SK-N-SH (cell line): Measurements from ENCODE around the gene SMOC1. TPM values are rescaled to one million over a fixed set of nuclear protein-coding genes. Genes with fewer than 3 reads are reported as not detected.

Experiments used
- CTCF ChIA-PET: fragments of 300-600, 350-600 bp; formaldehyde crosslinking; extraction: SDS; loops from one replicate; lab custom pipeline; 2021; lab: Yijun Ruan, JAX
- POLR2A ChIA-PET: fragments of 350-600 bp; sonication (Branson Sonifier 250); formaldehyde crosslinking; extraction: SDS; loops from one replicate; lab custom pipeline; 2020; ENCODE audit warnings: antibody characterized with exemption, inconsistent platforms; lab: Yijun Ruan, JAX
- DNase-seq: peaks from one replicate; pipeline ENCODE4 v3.0.0; 2012
- H2AFZ ChIP-seq: fragments of 200-600 bp; sonication (generic); 2 replicates; pipeline ENCODE4 v1.8.1; 2016; ENCODE audit warnings: antibody characterized with exemption, mild to moderate bottlenecking, low read depth
- H3F3A ChIP-seq: fragments of 200-600 bp; sonication (generic); replicated peaks from 2 replicates; pipeline ENCODE3; 2016; ENCODE audit warnings: antibody characterized with exemption, mild to moderate bottlenecking; ENCODE audit not compliant: insufficient read depth
- H3K27ac ChIP-seq, 2 experiments: fragments of 200-500 bp in 1 of 2; fragments of 200-600 bp in 1 of 2; sonication (Bioruptor generic) in 1 of 2; sonication (generic), shearing (Covaris generic) in 1 of 2; 2 replicates each; pipeline versions ENCODE4 v1.5.1 to v1.6.1; 2014 to 2016; ENCODE audit warnings: low read depth in 2 of 2, inconsistent platforms in 1 of 2, low read length in 1 of 2, mild to moderate bottlenecking in 1 of 2, mixed read lengths in 1 of 2
- H3K27me3 ChIP-seq: fragments of 200-600 bp; sonication (generic), shearing (Covaris generic); 2 replicates; pipeline ENCODE4 v1.6.1; 2016; ENCODE audit warnings: mixed run types; ENCODE audit not compliant: insufficient read depth
- H3K36me3 ChIP-seq, 2 experiments: fragments of 200-500 bp in 1 of 2; fragments of 200-600 bp in 1 of 2; sonication (Bioruptor generic) in 1 of 2; sonication (generic) in 1 of 2; replicated peaks in 1 of 2; 2 replicates each; pipeline versions ENCODE3 to v1.5.1; 2014 to 2016; ENCODE audit warnings: low read length in 1 of 2, mild to moderate bottlenecking in 1 of 2; ENCODE audit not compliant: insufficient read depth in 2 of 2, control insufficient read depth in 1 of 2
- H3K4me1 ChIP-seq, 2 experiments: fragments of 200-500 bp in 1 of 2; fragments of 200-600 bp in 1 of 2; sonication (Bioruptor generic) in 1 of 2; sonication (generic), shearing (Covaris generic) in 1 of 2; 2 replicates each; pipeline versions ENCODE4 v1.5.1 to v1.6.1; 2014 to 2016; ENCODE audit warnings: low read depth in 1 of 2, low read length in 1 of 2, mixed run types in 1 of 2; ENCODE audit not compliant: insufficient read depth in 2 of 2, control insufficient read depth in 1 of 2
- H3K4me2 ChIP-seq: fragments of 200-600 bp; sonication (generic), shearing (Covaris generic); 2 replicates; pipeline ENCODE4 v1.6.1; 2017; ENCODE audit warnings: mixed run types
- H3K4me3 ChIP-seq, 2 experiments: fragments of 200-500 bp in 1 of 2; fragments of 200-600 bp in 1 of 2; sonication (Bioruptor generic) in 1 of 2; sonication (generic), shearing (Covaris generic) in 1 of 2; 2 replicates each; pipeline versions ENCODE4 v1.5.1 to v1.8.1; 2014 to 2016; ENCODE audit warnings: low read depth in 2 of 2, inconsistent platforms in 1 of 2, low read length in 1 of 2, mild to moderate bottlenecking in 1 of 2, mixed read lengths in 1 of 2, moderate library complexity in 1 of 2
- H3K79me2 ChIP-seq: fragments of 200-600 bp; sonication (generic); 2 replicates; pipeline ENCODE4 v1.8.1; 2017; ENCODE audit warnings: mild to moderate bottlenecking; ENCODE audit not compliant: insufficient read depth
- H3K9ac ChIP-seq: fragments of 200-600 bp; sonication (generic); 2 replicates; pipeline ENCODE4 v1.6.1; 2017; ENCODE audit warnings: mixed run types
- H3K9me2 ChIP-seq: fragments of 200-600 bp; sonication (generic); 2 replicates; pipeline ENCODE4 v1.6.1; 2017; ENCODE audit warnings: mixed run types
- H3K9me3 ChIP-seq: fragments of 200-600 bp; sonication (generic); 2 replicates; pipeline ENCODE4 v1.6.1; 2017; ENCODE audit warnings: mixed run types, mild to moderate bottlenecking, moderate library complexity
- H4K20me1 ChIP-seq: fragments of 200-600 bp; sonication (generic); 2 replicates; pipeline ENCODE4 v1.6.1; 2017; ENCODE audit warnings: mild to moderate bottlenecking, mixed run types; ENCODE audit not compliant: insufficient read depth
- CTCF ChIP-seq: fragments of 200-600 bp; sonication (generic); IDR thresholded peaks from 2 replicates; pipeline ENCODE4 v1.6.1; 2017; ENCODE audit warnings: antibody characterized with exemption, mild to moderate bottlenecking, moderate library complexity
- FOSL2 ChIP-seq: IDR thresholded peaks from 2 replicates; pipeline ENCODE4 v1.4.0; 2012; ENCODE audit warnings: low read depth, mild to moderate bottlenecking, moderate library complexity, borderline replicate concordance
- FOXJ3 ChIP-seq: sonication (generic); formaldehyde crosslinking; IDR thresholded peaks from 2 replicates; pipeline ENCODE4 v1.5.1; 2020; ENCODE audit warnings: mild to moderate bottlenecking, missing genetic modification reagents
- GABPA ChIP-seq: IDR thresholded peaks from 2 replicates; pipeline ENCODE4 v1.4.0; 2012; ENCODE audit warnings: low read depth, mild to moderate bottlenecking
- IRF3 ChIP-seq: fragments of 150-350 bp; IDR thresholded peaks from 2 replicates; pipeline ENCODE4 v1.6.1; 2016; ENCODE audit warnings: mild to moderate bottlenecking, low read depth, low read length
- MEF2A ChIP-seq: IDR thresholded peaks from 2 replicates; pipeline ENCODE4 v1.4.0; 2012; ENCODE audit warnings: low read depth, borderline replicate concordance
- NFIC ChIP-seq: IDR thresholded peaks from 2 replicates; pipeline ENCODE4 v1.4.0; 2012; ENCODE audit warnings: borderline replicate concordance
- REST ChIP-seq: IDR thresholded peaks from 2 replicates; pipeline ENCODE4 v1.6.1; 2012; ENCODE audit warnings: mild to moderate bottlenecking, low read depth, low read length, moderate library complexity
- RFX5 ChIP-seq: IDR thresholded peaks from 2 replicates; pipeline ENCODE4 v1.6.1; 2012; ENCODE audit warnings: mild to moderate bottlenecking, improper control_type of control experiment, low read length
- TCF12 ChIP-seq: IDR thresholded peaks from 2 replicates; pipeline ENCODE4 v1.4.0; 2012
- USF1 ChIP-seq: IDR thresholded peaks from 2 replicates; pipeline ENCODE4 v1.4.0; 2012; ENCODE audit warnings: low read depth, borderline replicate concordance
- USF2 ChIP-seq: fragments of 150-350 bp; IDR thresholded peaks from 2 replicates; pipeline ENCODE4 v1.6.1; 2017; ENCODE audit warnings: antibody characterized with exemption, low read length, low read depth, borderline replicate concordance
- ZBTB33 ChIP-seq: IDR thresholded peaks from 2 replicates; pipeline ENCODE4 v1.4.0; 2012; ENCODE audit warnings: low read depth, borderline replicate concordance
- WGBS: methylation state at CpG from one replicate; pipeline ENCODE4 v1.1.6; 2017; ENCODE audit warnings: low lambda C conversion rate; 5-methylcytosine and 5-hydroxymethylcytosine counted together
- polyA plus RNA-seq, 3 experiments: library from polyadenylated mRNA; depleted of rRNA; stranded (reverse); fragments of >200 nt; gene quantifications; 2 replicates each; pipeline ENCODE4 v1.2.3, GENCODE V29; 2012

SMOC1 gene
- polyA plus RNA-seq, 1 of the 3 experiments (the other 2 are of a cell fraction) = not detected

GRCh38 chr14:70050136-70050535, 170.9 kb downstream of the SMOC1 start:
- Histone ChIP-seq H3K4me3 (no peak overlapping the region), H3K4me2 (no peak overlapping the region), H3K27me3 (no peaks in the 10 kb centered on the region), H3K9me2 (no peaks in the 10 kb centered on the region), H3K79me2 (no peaks in the 10 kb centered on the region), H3K9me3 (no peaks in the 10 kb centered on the region), H3K27ac (peak overlapping the region in 1 of 2 experiments; percentile 69; a peak in 2 of 4 replicates), H3K4me1 (peaks cover 0 to 21% of the 10 kb centered on the region in 2 experiments; a peak in 2 of 4 replicates), H2AFZ (no peak overlapping the region), H3K36me3 (no peaks in the 10 kb centered on the region), H3F3A (no peaks in the 10 kb centered on the region), H3K9ac (no peak overlapping the region), H4K20me1 (no peaks in the 10 kb centered on the region)
- no peak for TF ChIP-seq CTCF
- no peak for TF ChIP-seq RFX5
- no peak for TF ChIP-seq IRF3
- no peak for TF ChIP-seq FOXJ3 (CRISPR knock-in tag)
- TF ChIP-seq NFIC = no peak
- TF ChIP-seq ZBTB33 = no peak
- POLR2A ChIA-PET = no interaction called here
- 27% methylated on average over 4 of the region's 4 CpGs for WGBS
- no peak for DNase-seq
- CTCF ChIA-PET = interaction anchor here (0.8 to 1.0 kb wide), 3 partner anchors 23 to 267 kb away, joined by 3 read pairs; no protein-coding TSS in a partner anchor

GRCh38 chr14:70052990-70053389, 173.8 kb downstream of the SMOC1 start:
- no peaks in the 10 kb centered on the region for H3K79me2 ChIP-seq
- H3K27me3 ChIP-seq = no peaks in the 10 kb centered on the region
- no peak overlapping the region for H3K4me3 ChIP-seq
- no peak overlapping the region for H3K27ac ChIP-seq
- no peak overlapping the region for H3K9ac ChIP-seq
- POLR2A ChIA-PET = no interaction called here
- 40% methylated on average over 3 of the region's 3 CpGs for WGBS
- H4K20me1 ChIP-seq = no peaks in the 10 kb centered on the region
- no peak overlapping the region for H2AFZ ChIP-seq
- no peak for TF ChIP-seq GABPA
- TF ChIP-seq MEF2A = no peak
- TF ChIP-seq USF1 = no peak
- no peak for TF ChIP-seq NFIC
- TF ChIP-seq TCF12 = no peak
- TF ChIP-seq FOSL2 = no peak
- TF ChIP-seq REST = peak; percentile 90
- TF ChIP-seq USF2 = no peak
- DNase-seq = no peak
- no peaks in the 10 kb centered on the region for H3K36me3 ChIP-seq
- H3K4me2 ChIP-seq = no peak overlapping the region
- H3K9me2 ChIP-seq = no peaks in the 10 kb centered on the region
- H3K4me1 ChIP-seq = peaks cover 0 to 17% of the 10 kb centered on the region in 2 experiments; a peak in 2 of 4 replicates
- H3K9me3 ChIP-seq = no peaks in the 10 kb centered on the region
- no peaks in the 10 kb centered on the region for H3F3A ChIP-seq
- CTCF ChIA-PET = interaction anchor here (0.8 to 7.1 kb wide), 10 partner anchors 10 to 304 kb away, joined by 3 to 62 read pairs (median 5); no protein-coding TSS in a partner anchor
